GM06990 (cell line): ENCODE data around the gene SSC4D.
"Not testable (repeated sequence)": the region's sequence is repeated elsewhere in the genome, so short reads cannot be mapped to it uniquely, and the experiment has no call there.

ENCODE experiments used
- DNase-seq: peaks from one replicate; pipeline ENCODE4 v3.0.0-alpha.2; 2011; ENCODE audit not compliant: insufficient read length; ENCODE audit errors: extremely low read depth
- H3K27me3 ChIP-seq: replicated peaks from 2 replicates; pipeline ENCODE4 v1.6.0; 2011; ENCODE audit warnings: low read length; ENCODE audit not compliant: control insufficient read depth, insufficient read depth
- H3K36me3 ChIP-seq: 2 replicates; pipeline ENCODE4 v1.5.1; 2011; ENCODE audit warnings: low read length; ENCODE audit not compliant: control insufficient read depth, insufficient read depth
- H3K4me3 ChIP-seq: replicated peaks from 2 replicates; pipeline ENCODE4 v1.5.1; 2011; ENCODE audit warnings: low read depth, mild to moderate bottlenecking, control low read depth, low read length
- CTCF ChIP-seq: IDR thresholded peaks from 2 replicates; pipeline ENCODE4 v1.5.1; 2011; ENCODE audit warnings: low read length, control low read depth, mild to moderate bottlenecking, inconsistent platforms; ENCODE audit not compliant: insufficient read depth, poor library complexity, severe bottlenecking

The SSC4D gene

GRCh38 chr7:76427635-76428034 is 18.1 kb upstream of the SSC4D start:
- Histone ChIP-seq H3K4me3 (no peak overlapping the region), H3K36me3 (no peaks in the 10 kb centered on the region), H3K27me3 (no peaks in the 10 kb centered on the region)
- TF ChIP-seq CTCF: no peak
- no peak for DNase-seq

- H3K27me3 ChIP-seq: no peaks in the 10 kb centered on the region
- H3K36me3 ChIP-seq: no peaks in the 10 kb centered on the region
- no peak for DNase-seq
- no peak overlapping the region for H3K4me3 ChIP-seq
- no peak for TF ChIP-seq CTCF
Measured at GRCh38 chr7:76426246-76426645, 16.7 kb upstream of the SSC4D start.

GRCh38 chr7:76425558-76425957 is 16.1 kb upstream of the SSC4D start:
- H3K4me3 ChIP-seq, DNase-seq, H3K27me3 ChIP-seq, H3K36me3 ChIP-seq: not testable (repeated sequence)

- no peaks in the 10 kb centered on the region for H3K27me3 ChIP-seq
- DNase-seq: no peak
- no peaks in the 10 kb centered on the region for H3K36me3 ChIP-seq
- no peak for TF ChIP-seq CTCF
- no peak overlapping the region for H3K4me3 ChIP-seq
Measured at GRCh38 chr7:76425156-76425555, 15.7 kb upstream of the SSC4D start.

GRCh38 chr7:76424413-76425111 is 15.1 kb upstream of the SSC4D start, which contains the start of gene ZP3:
Gene ZP3 (plus strand): TSS chr7:76424950. CDS start chr7:76424965, 15 bp downstream.
- Histone ChIP-seq H3K27me3 (no peaks in the 10 kb centered on the region), H3K36me3 (no peaks in the 10 kb centered on the region), H3K4me3 (no peak within 1 kb of the TSS)
- no peak for TF ChIP-seq CTCF
- peak; percentile 48 for DNase-seq

- no peak for DNase-seq
Measured at GRCh38 chr7:76423666-76424412, 14.3 kb upstream of the SSC4D start.

GRCh38 chr7:76421097-76421496 is 11.6 kb upstream of the SSC4D start:
- not testable (repeated sequence) for H3K36me3 ChIP-seq, H3K4me3 ChIP-seq, H3K27me3 ChIP-seq, DNase-seq

More at GRCh38 chr7:76423666-76424412, 14.3 kb upstream of the SSC4D start:
- TF ChIP-seq CTCF: no peak
- Histone ChIP-seq H3K36me3 (no peaks in the 10 kb centered on the region), H3K27me3 (no peaks in the 10 kb centered on the region), H3K4me3 (no peak overlapping the region)

GRCh38 chr7:76417654-76418310 is 8.3 kb upstream of the SSC4D start:
- not testable (repeated sequence) for DNase-seq, H3K4me3 ChIP-seq, H3K27me3 ChIP-seq, H3K36me3 ChIP-seq
